ENCODE results near the gene PLEKHA5.

PLEKHA5 gene

DNA sequence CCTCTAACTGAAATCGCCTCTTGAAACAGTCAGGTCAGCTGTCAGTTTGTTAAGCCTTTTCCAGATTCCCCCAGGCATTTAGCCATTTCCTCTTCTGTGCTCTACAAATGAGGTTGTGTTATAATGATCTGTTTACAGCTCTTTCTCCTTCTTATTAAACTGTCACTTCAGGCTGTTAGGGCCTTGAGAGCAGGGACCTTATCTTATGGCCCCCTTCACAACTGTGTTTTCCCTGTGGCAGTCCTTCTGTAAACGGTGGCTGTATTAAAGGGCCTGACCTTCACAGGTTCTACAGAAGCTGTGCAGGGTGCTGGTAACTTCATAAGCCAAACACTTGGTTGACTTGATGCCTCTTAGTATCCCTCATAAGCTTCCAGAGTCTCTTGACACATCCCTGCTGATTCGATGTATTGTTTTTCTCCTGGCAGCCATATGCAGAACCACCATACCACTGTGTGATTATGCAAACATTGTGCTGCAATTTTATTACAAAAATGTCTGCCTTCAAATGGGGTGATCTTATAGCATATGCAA is 104.7 kb downstream of the PLEKHA5 start:
- DNase-seq = no peak

DNA sequence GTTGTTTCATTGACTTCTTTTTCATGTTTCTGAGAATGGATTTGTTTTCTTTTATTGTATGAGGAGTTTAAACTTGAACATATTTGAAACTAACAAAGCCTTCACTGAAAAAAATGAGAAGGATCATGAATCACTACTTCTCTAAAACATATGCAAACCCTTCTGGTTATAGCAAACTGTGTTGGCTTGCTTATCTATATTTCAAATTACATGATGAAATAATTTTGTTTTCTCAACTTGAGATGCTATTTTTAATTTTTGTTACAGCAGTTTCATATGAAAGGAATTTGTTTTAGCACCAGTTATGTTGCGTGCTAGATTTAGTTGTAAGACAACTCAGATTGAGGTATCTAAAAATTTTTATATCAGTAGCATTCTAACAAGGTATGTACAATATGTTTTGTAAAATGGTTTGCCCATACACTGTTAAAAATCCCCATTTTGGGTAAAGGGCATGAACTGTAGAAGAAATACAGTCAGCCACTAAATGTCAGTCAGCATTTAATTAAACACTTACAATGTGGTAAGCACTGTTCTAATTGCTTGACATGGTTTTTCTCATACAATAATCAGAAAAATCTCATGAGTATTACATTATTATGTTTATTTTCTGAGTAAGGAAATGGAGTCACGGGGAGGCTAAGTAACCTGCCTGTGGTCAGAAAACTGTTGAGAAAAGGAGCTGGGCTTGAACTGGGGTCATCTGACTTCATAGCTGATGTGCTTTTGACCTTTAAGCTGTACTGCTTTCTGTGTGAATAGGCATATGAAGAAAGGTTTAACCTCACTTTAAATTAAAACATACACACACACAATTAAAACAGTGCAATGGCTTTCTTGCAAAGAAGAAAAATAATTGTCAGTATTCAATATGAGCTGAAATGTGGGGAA is 105.7 kb downstream of the PLEKHA5 start:
- DNase-seq = no peak

DNA sequence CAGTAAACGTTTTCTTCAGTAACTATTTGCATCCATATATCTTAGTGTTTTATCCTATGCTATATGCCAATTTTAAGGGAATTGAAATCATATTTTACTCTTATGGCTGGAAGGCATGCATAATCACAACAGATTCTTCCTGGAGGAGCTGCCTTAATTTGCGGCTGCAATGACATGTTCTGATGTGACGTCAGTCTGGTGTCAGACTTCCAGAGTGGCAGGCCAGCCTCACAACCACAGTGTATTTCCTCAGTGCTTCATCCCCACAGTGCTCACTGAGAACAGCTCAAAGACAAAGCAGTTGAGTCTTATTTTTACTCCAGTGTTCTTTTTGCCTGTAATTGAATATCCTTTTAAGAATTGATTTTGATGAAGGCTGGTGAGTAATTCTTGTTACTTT is 107.1 kb downstream of the PLEKHA5 start:
- DNase-seq = no peak

DNA sequence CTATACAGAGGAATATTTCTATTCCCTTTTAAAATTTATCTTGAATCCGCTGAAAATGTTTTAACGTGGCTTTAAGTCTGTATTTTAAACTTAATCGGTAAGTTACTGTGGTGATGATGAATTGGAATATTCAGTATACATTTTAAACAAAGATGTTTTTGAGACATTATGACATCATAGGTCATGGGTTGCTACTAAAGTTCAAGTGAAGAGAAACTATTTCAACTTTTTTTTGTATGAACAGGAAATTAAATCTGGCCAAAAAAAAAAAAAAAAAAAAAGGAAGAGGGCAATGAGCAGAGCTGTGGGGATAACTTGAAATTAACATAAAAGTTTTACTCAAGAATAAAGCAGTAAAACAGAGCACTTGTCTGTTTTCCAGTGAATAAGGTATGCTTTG is 109.0 kb downstream of the PLEKHA5 start:
- no peak for DNase-seq

DNA sequence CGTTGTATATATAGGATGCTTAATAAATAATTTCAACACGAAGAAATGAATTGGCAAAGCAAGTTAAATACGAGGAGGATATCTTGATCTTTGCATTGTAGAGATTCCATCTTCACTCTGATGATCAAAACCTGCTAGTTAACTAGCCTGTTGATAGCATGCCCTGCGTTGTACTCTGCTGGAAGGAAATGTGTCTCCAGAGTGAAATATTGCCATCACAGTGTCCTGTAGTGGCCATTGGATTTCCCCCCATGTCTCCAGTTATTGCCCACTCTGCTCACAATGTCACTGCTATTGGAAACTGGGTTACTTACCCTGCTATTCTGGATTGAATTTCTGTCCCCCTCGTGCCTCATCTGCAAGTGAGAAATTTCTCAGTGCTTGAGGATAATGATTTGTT is 109.6 kb downstream of the PLEKHA5 start:
- DNase-seq = no peak

DNA sequence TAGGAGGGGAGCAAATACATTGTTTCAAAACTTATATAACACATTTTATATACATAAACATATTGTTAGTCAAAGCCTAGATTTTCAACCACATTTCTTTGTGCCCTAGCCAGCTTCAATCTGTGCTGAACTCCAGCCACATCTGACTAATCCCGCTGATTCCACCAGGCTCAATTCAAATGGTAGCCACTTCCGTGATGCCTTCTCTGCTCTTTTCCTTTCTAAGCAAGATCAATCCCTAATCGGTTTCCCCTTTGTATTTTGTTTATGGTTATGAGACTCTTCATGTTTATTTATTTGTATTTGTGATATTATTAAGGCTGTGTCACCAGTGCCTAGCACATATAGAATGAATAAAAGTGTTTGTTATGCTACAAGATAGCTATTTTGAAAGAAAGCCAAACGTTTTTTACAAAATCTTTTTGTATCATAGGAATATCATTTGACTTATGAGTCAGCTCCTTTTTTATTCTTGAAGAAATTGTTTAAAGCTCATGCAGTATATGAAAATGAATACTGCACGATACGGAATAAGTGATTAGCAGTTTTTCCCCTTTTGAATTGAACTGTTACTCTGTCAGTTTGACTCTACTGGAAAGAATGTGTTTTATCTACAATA is 110.2 kb downstream of the PLEKHA5 start:
- no peak for DNase-seq

DNA sequence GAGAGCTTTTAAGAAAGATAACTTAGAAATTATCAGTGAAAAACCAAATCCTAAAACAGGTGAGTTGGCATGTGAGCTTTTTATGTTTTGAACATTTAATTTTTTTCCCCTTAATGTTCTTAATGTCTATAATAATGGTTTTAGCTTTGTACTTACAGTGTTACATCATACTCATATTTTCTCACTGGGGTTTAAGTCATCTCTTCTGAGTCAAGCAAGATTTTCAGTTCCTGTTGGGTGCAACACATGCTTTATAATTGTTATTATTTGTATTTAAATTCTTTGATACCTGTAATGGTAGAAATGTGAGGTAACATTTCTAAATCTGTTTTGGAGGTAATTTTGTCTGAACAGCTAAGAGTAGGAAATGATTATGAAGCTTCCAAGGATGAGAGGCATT is 113.0 kb downstream of the PLEKHA5 start:
- DNase-seq = no peak

DNA sequence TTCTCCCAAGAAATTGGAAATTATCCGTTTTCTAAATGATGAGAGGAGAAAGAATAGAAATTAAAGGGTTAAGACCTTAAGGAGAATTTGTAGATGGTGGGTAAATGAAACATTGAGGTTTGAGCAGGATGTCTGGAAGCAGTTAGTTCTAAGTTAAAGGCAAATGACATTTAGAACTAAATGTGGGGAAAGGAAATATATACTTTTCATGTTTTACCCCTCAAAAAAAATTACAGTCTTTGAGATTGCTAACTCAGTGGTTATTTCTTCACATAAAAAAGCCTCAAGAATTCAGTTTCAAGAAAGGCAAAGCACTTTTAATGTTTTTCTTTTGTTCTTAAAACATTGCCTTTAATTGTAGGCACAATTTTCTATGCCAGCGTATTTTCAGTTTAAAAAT is 114.0 kb downstream of the PLEKHA5 start:
- no peak for DNase-seq

DNA sequence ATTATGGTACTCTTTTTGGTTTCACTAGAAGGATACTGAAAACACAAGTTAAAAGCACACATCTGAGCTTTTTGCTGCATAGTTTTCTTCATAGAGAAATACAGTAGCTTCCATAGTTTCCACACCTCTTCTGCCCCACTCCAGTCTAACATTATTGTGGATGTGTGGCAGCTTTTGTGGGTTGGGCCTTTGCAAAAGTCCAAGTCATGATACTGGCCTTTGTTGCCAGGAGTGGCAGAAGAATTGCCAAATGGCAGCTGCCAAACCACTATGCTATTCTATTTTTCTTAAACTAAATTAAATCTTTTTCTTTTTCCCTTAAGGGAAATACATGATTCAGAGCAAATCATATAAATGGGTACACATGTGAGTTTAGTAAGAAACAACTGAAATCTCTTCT is 114.8 kb downstream of the PLEKHA5 start:
- DNase-seq = no peak

DNA sequence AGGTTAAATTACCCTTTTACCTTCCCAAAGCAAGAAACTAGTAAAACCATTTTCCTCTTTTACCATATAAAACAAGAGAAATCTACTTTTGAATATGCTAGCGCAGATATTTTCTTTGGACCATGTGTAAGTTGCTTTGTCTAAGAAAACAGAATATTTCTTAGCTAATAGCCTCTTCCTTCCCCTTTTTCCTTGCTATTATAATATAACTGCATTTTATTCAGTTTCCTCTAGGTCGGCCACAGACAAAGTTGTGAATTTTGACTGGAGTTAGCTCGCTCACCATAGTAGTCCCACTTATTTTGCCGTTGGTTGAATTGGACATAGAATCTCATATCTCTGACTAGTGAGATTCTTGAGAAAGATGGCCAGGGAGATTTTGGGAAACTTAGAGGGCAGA is 115.6 kb downstream of the PLEKHA5 start:
- DNase-seq = no peak

DNA sequence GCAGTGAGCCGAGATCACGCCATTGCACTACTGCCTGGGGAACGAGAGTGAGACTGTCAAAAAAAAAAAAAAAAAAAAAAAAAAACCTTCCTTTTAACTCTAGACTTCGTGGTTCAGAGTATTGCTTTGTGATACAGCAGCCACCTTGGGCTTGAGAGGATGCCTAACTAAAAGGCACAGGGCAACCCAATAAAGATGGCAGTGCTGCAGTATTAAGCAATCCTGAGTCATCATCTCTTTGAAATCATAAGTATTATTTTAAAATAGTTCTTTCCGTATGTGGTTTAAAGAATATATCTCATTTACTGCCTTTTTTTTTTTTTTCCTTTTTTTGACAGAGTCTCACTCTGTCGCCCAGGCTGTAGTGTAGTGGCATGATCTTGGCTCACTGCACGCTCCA is 116.1 kb downstream of the PLEKHA5 start:
- DNase-seq = no peak

DNA sequence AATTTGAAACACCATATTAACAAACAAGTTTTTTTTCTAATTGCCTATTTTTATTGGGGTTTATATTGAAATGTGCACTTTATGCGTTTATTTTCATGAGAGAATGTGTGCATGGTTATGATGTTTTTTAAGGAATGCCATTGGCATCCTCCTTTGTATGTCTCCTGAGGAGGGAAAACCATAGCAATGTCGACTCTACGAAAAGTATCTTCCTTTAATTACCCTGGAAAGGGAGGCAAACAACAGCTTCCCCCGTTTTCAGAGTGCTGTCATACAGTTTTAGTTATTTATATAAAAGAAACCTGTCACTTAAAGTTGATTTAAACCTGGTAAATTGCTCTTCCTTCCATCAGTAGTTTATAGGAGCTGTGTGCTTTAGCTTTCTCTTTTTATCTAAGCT is 117.4 kb downstream of the PLEKHA5 start:
- no peak for DNase-seq

DNA sequence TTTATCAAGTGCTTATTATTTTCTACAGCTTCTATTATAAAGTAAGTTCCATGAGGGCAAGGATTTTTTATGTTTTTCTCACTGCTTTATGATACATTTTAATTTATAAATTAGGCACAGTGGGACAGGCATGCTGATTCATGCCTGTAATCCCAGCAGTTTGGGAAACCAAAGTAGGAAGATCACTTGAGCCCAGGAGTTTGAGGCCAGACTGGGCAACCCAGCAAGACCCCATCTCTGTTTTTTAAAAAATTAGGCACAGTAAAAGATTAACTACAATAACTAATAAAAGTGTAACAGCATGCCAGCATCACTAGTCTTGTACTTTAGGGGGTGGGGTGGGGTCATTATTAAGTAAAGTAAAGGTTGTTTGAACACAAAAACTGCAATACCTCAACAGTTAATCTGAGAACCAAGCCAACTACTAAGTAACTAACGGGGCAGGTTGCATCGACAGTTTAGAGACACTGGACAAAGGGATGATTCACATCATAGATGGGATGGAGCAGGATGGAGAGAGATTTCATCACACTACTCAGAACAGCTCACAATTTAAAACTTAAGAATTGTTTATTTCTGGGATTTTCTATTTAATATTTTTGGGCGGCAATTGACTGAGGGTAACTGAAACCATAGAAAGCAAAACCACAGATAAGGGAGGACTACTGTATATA is 119.5 kb downstream of the PLEKHA5 start:
- no peak for DNase-seq

DNA sequence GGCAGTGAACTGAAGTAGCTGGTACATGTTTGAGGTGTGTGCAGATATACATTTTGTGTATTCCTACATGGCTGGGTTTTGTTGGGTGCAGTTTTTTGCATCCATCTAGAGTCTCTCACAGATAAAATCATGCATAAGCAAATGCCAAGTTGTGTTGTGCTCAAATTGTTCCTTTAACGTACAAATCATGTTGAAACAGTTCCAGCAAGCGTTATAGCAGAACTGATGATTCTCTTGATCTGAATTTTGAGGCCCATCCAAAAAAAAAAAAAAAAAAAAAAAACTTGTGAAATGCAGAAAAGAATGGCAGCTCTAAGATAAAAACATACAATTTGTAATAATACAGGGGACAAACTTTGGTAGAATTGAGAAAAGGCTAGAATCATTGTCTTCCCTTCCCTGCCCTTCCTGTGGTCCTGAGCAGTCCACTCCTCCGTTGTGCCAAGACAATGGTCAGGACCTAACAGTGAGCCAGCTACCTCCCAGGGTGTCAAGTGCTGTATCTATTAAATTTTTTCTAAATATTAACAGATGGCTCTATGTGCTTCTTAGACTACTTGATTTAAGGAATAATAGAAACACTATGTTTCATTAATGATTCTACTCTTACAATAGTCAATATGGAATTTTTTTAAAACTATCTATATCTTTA is 122.1 kb downstream of the PLEKHA5 start:
- DNase-seq = no peak

DNA sequence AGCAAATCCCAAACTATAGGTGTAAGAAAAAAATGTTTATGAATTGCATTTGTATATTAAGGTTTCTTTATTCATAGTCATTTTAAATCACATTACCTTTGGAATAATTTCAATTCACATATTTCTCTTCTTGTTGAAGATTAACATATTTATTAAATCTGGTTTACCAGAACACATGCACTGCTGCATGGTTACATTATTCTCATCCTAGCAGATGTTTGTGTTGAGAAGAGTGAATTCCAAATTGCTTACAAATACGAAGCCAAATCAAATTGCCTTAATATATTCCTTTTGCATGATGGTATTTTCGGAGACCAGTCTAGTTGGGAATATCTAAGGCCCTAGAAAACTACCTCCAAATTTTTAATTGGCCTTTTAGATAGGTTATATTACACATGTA is 130.6 kb downstream of the PLEKHA5 start:
- DNase-seq = no peak

DNA sequence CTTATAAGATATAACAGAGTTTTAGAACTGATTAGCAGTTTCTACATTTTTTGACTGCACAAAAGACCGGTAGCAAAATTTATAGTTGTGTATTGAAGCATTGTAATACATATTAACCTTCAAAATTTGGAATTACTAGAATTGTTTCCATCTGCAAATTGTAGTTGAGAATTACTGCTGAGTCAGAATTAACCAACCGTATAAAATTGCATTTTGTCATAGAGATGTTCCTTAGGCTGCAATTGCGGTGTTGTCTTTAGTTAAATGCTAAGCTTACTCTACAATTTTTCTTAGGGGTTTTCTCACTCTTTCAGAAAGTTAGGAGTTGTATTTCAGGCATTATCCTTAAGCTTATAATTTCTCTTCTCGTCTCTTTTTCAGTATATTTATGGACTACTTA is 132.2 kb downstream of the PLEKHA5 start:
- DNase-seq = no peak

DNA sequence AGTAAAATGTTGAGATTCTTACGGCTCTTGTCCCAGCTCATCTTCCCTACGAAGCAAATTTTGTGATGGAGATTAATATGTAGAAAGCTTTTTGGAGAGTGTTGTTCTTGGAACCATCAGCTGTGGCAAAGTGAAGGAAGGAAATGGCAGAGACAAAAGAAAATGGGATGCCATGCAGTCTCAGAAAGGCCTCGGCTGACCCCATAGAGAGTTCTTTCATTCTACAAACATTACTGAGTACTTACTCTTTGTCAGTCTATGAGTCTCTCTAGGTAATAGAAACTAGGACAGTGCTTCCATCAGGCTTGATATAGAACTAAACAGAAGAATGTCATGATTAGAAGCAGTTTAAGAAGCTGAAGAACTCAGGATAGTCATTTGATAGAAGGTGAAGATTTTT is 134.1 kb downstream of the PLEKHA5 start:
- DNase-seq = no peak

DNA sequence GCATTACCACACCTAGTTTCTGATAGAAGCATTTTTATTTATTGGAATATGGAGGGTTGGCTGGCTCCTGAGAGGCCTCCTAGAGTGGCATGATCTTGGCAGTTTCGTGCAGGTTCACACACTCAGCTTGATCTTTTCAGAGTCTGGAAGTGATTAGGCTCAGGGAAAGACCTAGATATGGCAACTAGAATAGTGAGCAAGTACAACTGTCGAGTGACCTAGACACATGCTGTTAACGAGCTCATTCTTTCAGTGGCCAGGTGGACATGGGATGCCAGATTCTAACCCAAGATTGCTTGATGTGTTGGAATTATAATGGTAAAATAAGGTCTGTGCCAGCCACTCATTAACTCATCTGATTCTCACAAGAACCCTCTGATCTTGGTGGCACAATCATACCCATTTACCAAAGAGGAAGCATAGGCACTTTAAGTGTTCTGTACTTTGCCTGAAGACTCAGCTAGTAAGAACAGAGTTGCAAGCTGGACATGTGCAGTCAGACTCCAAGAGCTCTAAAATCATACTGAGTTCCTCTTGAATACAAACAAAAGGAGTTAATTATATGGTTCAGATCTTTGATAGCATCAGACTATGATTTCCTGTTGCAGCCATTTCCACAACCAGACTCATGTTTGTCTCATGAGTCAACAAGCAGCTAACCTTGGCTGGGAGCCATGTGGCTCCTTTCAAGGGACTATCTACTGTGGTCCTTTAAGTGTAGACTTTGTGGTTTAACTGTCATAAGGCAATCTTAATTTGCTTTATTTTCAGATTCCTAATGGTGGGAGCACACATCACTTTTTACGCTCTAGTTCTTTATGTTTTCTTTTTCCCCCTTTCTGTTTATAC is 144.2 kb downstream of the PLEKHA5 start:
- DNase-seq = peak; percentile 55

DNA sequence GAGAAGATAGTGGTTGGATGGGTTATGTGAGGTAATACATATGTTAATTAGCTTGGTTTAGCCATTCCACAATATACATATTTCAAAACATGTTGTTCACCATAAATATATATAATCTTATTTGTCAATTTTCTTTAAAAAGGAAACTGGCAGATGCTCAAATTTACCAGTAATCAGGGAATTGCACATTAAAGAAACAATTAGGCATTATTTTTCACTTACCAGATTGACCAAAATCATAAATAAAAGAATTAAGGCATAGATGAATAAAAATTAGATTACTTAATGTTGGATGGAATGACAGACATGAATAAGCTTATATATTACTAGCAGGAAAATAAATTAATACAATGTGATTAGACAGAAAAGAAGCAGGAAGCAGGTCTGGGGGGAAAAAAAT is 147.2 kb downstream of the PLEKHA5 start:
- DNase-seq = no peak

DNA sequence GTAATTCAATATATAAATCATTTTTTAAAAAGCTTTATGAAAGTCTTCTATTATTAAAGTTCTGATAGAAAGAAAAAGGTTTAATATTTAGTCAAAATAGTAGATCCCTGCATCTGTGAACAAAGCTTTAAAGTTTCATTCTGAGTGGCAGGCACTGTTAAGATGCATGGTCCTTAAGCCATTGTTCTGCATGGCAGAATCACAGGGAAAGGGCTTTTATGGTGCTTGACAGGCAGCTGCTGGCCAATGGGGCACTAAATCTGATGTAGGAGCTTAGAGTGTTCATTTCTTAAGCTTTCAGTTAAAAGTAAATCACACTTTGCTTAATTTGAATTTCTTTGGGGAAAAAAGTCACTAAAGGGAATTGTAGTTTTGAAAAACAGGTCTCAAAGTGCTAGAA is 148.2 kb downstream of the PLEKHA5 start:
- DNase-seq = no peak

DNA sequence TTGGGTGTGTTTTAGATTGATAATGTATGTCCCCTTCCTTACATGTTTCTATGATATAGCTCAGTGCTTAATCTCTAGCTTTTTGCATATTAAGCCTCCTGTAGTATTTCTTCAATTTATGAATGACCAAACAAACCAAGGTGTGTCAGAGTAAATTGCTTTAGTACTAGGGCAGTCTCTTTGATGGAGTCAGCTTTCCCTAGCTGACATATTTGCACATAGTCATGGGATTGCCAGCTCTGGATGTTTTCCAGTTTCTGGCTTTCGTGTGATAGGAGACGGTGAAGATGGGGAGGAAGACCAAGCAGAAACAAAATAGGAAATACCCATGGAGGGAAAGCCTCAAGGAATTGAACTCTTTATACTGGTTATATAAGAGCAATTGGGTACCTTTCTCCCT is 148.9 kb downstream of the PLEKHA5 start:
- no peak for DNase-seq

DNA sequence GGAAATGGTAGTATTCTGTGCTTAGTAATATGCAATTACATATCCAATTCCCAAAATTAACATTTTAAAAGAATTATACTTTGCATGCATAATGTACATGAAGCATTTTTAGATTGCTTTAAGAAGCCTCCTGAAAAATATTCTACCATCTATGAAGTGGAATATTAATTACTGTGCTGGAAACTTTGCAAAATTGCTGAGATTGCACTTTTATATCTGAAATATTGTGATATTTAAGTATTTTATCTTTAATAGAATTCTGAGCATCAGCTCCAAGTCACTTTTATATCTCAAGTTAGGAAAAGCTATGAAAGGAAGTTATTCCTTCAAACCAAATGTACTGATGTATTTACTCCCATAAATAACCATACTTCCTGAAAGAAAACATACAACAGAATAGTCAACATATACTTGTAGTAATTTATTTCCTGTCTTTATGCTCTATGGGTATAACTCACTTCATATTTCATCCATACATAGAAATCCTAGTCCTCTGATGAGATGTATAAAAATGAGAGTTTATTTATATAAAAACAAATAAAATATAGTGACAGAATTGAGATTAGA is 152.7 kb downstream of the PLEKHA5 start:
- DNase-seq = no peak

All from activated CD4-positive, alpha-beta T cell treated with anti-CD3 and anti-CD28 coated beads, Interleukin-2, amount 50 U/mL, for 1 hour (primary cell).